ENCODE results near the gene PITX2.
"Not testable (repeated sequence)": the region's sequence is repeated elsewhere in the genome, so short reads cannot be mapped to it uniquely, and the experiment has no call there.

GRCh38 chr4:110576696-110577095, 46.2 kb downstream of the PITX2 start:
- not testable (repeated sequence) for TF ChIP-seq CTCF, EP300, POLR2AphosphoS5, POLR2A (IDR thresholded peaks at IDR 0.05)

Data from upper lobe of left lung (tissue), 4 donors.